AG08395 (cell line): ENCODE measurements around the gene KLF3.
A peak's percentile ranks its signal among the peaks of the same experiment; 100 is the strongest.
"Not testable (repeated sequence)": the region's sequence is repeated elsewhere in the genome, so short reads cannot be mapped to it uniquely, and the experiment has no call there.

Experiments used
- DNase-seq: peaks from one replicate; pipeline ENCODE4 v3.0.0; 2012; ENCODE audit warnings: mixed read lengths, low spot score

Gene KLF3

DNA sequence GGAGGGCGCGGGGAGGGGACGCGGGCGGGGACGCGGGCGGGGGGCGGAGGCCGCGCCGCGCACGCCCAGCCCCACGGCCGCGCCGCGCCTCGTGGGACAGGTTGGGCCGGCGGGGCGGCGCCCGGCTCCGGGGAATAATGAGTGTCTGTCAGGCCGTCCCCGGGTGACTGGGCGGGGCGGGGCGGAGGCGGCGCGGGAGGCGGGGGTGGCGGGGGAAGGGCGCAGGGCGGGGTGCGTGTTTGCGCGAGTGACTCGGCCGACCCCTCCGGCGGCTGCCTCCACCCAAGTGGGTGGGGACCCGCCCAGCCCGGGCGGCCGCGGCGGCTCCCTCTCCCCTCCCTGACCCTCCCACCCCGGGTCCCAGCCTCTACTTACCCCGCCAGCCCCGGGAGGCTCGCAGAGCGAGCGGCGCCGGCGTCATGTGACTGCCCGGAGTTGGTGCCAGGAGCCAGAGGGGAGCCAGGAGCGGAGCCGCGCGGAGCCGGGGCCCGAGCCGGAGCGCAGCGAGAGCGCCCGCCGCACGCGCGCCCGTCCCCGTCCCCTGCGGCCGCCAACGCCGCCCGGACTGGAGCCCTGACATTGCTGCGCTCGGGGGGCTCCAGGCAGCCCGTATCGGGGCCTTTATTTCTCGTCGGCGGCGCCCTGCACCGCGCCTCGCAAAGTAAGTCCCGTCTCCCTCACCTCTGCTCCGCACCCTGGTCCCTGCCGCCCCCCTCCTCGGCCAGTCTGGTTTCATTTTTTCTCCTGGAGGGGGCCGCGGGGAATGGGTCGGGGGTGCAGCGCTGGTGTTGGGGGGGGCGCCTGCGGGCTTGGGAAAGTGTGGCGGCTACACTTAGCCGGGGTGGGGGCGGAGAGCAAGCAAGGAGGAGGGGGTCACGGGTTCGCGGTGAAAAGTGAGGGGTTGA is at the start of gene KLF3:
Gene KLF3 (plus strand): TSS at position 399 of the 905 bp plus-strand sequence. CDS start 16,427 bp downstream, outside the sequence.
- peak; percentile 93 for DNase-seq

DNA sequence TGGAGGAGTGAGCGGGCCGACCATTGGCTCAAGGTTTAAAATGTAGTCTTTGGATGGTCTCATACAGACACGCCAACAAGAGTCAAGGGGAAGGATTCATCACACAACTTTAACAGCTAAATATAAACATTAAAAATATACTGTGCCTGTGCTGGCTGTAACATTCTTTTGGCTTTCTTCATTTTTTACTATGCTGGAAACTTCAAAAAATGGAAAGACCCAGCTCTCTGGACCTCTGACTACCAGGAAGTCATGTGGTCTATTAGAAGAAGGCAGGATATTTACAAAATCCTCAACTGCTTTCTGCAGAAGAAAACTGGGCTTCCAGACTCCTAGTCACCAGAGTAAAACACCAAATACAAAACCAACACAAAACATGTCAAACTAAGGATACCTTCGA is 49.8 kb upstream of the KLF3 start:
- DNase-seq, result no peak

DNA sequence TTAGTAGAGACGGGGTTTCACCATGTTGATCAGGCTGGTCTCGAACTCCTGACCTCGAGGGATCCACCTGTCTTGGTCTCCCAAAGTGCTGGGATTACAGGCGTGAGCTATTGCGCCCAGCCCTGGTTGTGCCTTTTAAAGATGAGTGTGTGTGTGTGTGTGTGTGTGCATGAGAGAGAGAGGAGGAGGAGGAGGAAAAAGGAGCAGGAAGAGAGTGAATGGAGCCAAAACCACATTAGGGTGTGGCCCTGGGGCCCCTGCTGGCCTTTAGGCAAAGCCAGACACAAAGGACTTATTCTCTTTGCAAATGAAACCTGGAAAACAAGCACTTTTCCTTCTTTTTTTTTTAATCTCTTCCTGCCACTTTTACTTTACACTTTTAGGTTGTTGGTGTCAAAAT is 48.2 kb upstream of the KLF3 start:
- no peak for DNase-seq

DNA sequence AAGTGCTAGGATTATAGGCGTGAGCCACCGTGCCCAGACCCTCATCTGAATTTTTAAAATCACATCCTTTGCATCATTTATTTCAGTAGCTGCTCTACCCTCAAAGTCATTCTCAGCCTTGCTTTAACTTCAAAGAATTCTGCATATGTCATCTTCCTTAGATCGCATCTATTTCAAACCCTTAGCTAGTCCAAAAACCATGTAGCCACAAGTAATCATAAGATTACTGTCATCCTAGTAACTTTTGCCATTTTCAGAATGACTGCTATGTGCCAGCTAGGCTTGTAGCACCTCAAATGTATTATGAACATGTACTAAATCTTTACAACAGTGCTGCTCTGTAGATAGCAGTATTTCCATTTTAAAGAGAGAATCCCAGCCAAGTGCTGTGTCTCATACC is 45.5 kb upstream of the KLF3 start:
- no peak for DNase-seq

DNA sequence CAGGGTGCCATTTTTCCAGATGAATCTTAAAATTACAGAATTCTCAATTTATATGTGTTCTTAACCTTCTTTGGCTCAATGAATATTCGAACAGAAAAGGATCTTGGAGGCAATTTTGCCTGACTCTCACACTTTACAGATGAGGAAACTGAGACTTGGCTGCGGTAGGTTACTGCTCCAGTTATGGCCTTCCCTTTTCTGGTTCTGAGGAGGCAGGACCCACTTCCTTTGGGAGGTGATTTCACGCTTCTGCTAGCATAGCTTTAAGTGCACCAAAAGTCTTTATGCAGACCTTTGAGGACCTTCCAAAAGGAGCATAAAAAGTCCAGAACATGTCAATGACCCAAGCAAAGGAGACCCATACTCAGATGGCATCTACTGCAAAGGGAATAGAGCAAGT is 44.7 kb upstream of the KLF3 start:
- DNase-seq, result no peak

DNA sequence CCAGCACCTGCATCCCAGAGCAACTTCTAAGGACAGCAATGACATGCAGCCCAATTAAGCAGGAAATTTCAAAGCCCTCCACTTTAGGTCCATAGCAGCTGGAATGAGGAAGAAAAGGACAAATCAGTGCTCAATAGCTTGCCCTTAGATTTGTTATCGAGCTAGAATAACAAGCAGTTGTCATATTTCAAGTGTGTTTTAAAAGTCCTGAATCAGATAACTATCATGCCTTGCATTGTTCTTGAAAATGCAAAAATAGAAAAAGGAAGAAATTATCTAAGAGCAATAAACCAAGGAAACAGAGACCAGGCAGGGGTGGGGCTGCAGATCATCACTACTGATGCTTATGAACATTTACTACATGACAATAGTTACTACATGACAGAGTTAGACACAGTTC is 43.9 kb upstream of the KLF3 start:
- DNase-seq, result no peak

DNA sequence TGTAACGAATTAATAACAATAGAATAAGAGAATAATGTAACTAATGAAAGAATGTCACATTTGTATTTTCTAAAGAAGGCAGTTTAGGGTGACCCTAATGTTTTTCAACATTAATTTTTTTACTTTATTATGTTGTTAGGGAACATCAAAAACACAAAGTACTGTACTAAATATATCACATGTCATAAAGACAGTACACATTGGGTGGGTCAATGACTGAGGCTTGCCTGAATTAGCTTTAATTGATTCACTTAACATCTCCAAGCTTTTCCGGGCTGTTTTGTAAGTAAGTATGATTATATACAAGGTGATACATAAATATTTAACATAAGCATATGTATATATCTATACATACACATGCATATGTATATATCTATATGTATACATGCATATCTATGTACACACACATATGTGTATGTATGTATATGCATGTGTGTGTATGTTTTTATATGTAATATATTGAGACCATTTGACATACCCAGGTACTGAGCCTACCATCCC is 43.4 kb upstream of the KLF3 start:
- no peak for DNase-seq

DNA sequence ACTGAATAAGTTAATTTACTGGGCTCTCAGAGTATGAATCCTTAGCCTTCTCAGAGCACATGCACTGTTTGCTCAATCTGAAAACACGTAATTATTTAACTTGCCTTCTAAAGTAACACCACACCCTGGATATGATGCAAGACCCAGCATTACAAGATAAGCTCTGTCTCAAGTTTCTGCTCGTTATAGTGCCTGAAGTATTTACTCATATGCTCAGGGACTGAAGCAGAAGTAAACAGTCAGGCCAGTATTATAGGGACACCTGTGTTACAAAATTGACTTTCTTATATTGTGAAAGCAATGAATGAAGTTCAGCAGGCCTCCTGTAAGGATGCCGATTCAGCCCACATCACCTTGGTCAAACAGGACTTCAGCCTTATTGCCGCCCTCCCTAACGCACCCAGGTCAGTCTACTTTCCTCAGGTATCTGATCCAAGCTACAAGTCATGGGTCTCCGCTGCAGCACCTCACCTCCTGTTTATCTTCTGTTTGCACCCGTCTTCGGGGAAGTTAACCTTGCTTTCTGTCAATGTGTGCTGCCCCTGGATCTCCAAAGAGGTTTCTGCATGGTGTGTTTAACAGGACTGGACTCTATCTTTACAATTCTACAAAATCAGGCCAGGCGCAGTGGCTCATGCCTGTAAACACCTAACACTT is 42.8 kb upstream of the KLF3 start:
- DNase-seq, result peak; percentile 63

DNA sequence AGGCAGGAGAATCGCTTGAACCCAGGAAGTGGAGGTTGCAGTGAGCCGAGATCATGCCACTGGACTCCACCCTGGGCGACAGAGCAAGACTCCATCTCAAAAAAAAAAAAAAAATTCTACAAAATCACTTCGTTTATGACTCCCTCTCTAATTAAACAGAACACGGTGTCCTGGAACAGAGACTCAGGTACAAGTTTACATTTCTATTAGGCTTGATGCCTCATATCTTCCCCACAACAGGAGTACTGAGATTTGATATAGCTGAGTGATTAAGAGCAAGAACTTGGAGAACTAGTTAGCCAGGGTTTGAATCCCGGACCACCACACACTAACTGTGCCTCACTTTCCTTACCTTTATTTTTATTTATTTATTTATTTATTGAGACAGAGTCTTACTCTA is 42.2 kb upstream of the KLF3 start:
- DNase-seq, result no peak

DNA sequence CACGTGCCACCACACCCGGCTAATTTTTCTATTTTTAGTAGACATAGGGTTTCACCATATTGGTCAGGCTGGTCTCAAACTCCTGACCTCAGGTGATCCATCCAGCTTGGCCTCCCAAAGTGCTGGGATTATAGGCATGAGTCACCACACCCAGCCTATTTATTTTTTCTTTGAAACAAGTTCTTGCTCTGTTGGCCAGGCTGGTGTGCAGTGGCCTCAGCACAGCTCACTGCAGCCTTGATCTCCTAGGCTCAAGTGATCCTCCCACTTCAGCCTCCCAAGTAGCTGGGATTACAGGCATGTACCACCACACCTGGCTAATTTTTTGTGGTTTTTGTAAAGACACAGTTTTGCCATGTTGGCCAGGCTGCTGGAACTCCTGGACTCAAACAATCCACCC is 41.7 kb upstream of the KLF3 start:
- DNase-seq, result not testable (repeated sequence)

DNA sequence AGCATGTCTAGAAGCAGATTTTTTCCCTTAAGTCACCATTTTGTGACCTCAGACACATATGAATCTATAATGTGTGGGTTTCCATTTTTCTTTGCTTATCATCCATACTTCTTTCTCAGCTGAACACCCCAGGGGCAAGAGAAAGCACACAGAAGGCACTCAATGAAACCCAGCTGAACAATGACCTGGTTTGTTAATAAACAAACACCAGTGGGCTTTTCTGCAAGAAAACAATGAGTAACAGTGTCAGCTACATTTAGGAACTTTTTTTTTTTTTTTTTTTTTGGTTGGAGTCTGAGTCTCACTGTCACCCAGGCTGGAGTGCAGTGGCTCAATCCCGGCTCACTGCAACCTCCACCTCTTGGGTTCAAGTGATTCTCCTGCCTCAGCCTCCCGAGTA is 40.7 kb upstream of the KLF3 start:
- DNase-seq, result no peak

DNA sequence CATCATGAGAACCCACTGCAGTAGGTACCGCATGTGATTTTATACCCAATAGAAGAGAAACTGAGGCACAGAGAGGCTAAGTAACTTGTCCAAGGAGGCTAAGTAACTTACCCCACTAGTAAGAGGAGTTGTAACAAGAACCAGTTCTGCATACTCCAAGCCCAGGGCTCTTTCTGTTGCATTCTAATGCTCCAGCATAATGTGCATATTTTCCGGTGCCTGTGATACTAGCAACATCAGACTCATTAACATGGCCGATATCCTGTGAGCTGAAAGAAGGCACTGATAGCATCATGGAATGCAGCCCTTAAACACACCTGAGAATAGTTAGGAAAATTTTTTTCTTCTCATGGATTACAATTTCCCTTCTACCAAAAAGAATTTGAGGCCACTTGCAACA is 39.7 kb upstream of the KLF3 start:
- no peak for DNase-seq

DNA sequence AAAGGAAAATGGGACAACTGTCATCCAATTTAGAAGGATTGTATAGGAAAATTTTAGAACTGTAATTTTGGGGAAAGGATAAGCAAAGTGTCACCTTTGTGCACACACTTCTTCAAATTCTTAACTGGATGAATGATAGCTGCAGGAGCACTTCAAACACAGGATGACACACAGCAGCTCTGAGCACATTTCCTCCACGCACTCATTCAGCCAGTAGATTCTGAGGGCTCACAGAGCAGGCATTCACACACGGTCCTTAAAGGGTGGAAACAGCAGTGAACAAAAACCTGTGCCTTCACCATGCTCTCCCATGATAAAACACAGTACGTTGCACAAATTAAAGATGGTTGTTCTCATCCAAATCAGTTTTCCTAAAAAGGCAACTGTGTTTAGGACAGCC is 38.5 kb upstream of the KLF3 start:
- no peak for DNase-seq

DNA sequence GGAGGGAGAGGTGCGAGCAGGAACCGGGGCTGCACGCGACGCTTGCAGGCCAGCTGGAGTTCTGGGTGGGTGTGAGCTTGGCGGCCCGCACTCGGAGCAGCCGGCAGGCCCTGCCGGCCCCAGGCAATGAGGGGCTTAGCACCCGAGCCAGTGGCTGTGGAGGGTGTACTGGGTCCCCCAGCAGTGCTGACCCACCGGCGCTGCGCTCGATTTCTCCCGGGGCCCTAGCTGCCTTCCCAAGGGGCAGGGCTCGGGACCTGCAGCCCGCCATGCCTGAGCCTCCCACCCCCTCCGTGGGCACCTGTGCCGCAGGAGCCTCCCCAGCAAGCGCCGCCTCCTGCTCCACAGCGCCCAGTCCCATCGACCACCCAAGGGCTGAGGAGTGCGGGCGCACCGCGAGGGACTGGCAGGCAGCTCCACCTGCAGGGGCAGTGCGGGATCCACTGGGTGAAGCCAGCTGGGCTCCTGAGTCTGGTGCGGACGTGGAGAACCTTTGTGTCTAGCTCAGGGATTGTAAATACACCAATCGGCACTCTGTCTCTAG is 37.0 kb upstream of the KLF3 start:
- DNase-seq, result not testable (repeated sequence)

DNA sequence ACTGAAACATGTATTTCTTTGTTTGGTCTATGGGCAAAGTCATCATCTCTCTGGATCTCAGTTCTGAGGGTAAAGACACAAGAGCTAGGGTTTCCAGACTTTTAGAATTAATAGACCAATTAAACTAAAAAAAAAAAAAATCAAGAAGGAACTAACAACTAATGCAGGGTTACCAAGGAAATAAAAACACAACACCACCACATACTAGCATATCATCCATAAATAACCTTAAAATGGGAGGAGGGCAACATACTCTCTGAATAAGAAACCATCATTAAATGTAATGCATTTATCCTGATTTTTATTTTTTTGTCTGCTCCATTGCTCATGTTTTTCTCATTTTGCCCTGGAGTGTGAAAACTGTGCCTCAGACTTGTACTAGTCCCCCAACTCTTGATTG is 33.5 kb upstream of the KLF3 start:
- DNase-seq, result no peak

DNA sequence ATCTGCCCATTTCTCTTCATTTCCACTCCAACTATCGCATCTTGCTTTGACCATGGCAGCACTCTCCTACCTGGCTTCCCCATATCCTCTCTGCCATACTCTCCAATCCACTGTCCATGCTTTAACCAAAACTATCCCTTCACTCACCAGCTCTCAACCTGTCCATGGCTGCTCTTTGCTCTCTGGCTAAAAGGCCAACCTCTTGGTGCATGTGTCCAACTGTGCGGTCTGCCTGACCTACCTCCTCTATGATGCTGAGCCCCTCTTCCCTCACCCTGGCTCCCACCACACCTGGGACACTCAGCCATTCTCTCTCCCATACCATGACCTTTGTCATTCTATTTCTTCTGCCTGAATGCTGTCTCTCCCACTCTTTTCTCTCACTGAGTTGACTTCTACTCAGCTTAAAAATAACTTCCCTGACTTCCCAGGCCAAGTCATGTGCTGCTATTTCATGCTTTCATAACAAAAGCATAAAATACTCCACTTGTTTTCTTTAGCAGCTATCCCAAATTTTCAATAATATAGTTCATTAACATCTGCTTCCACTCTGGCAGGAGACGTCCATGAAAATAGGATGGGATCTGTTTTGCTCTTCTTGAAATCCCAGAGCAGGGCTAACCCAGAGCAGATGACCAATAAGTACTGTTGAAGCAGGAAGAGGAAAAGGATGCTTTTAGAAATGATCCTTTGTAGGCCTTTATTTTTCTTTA is 29.8 kb upstream of the KLF3 start:
- no peak for DNase-seq

DNA sequence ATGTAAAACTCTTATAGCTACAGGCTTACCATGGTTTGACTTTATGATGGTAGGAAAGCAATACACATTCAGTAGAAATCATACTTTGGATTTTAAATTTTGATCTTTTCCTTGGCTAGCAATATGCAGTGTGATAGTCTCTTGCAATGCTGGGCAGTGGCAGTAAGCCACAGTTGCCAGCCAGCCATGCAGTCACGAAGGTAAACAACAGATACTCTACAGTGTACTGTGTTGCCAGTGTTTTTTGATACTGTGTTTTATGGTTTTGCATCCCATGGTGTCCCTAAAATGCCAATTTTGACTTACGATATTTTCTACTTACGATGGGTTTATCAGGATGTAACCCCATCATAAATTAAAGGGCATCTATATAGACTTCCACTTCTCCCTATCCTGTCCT is 24.8 kb upstream of the KLF3 start:
- no peak for DNase-seq

DNA sequence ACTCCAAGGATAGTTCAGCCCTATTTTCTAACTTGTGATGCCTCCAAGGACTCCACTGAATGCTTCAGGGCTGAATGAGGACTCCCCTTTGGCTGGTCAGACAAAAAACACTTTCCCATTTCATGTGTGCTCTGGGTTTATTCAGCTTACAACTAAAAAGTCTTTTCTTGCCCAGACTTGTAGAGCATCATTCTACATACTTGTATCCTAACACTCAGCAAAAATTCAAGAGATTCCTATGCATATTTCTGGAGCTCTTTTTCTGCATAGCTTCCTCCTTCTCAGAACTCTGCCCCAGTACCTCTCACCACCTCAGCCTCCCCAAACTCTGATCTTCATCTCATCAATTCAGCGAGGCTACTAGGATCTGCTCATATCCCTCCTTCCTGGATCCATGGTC is 22.2 kb upstream of the KLF3 start:
- no peak for DNase-seq

DNA sequence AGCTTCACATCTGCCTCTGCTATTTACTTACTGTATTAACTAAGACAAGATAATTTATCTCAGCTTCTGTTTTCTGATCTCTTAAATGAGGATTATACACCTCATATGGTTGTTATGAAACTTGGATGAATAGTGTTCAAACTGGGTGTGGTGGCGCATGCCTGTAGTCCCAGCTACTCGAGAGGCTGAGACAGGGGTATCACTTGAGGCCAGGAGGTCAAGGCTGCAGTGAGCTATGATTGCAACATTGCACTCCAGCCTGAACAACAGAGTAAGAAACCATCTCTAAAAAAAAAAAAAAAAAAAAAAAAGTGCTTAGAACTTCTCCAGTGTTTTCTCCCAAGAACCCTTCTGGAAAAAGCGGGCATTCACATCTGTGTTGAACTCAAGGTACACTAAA is 19.8 kb upstream of the KLF3 start:
- DNase-seq, result no peak

DNA sequence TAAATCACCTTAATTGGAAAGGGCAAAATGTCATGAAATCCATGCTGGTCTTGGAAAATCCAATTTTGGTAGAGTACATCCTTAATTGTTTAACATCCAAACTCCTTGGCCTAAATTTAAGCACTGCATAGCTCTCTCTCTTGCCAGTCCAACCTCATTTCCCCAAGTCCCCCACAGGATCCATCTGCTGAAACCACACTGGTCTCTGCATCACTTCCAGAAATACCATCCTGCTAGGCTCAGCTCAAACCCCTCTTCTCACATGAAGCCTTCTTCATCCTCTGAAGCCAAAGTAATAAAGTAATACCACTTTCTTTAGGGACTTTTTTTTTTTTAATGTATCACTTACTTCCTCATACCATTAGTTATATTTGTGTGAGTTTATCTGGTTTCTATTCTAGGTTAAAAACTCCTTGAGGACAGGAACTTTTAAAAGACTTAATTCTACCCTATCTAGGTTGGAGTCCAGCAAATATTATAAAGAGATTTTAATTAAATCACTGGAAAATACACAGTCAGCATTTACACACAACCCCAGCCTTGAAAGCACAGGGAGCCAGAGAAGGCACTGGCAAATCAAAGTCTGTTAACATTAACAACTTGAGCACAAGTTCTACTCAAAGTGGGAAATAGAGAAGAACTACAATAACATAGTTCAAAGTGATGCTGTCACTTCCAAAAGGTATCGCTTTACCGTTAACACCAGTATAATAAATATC is 16.7 kb upstream of the KLF3 start:
- DNase-seq, result no peak

DNA sequence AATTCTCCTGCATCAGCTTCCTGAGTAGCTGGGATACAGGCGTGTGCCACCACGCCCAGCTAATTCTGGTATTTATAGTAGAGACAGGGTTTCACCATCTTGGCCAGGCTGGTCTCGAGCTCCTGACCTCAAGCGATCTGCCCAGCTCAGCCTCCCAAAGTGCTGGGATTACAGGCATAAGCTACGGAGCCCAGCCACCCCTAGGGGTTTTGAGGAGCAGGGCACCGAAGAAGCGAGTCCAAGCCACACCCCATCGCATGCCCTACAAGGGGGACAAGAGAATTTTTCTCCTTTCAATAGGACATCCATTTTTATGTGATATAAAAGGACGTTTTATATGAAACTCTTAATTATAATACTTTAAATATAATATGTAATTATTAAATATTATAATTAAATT is 13.9 kb upstream of the KLF3 start:
- DNase-seq, result no peak

DNA sequence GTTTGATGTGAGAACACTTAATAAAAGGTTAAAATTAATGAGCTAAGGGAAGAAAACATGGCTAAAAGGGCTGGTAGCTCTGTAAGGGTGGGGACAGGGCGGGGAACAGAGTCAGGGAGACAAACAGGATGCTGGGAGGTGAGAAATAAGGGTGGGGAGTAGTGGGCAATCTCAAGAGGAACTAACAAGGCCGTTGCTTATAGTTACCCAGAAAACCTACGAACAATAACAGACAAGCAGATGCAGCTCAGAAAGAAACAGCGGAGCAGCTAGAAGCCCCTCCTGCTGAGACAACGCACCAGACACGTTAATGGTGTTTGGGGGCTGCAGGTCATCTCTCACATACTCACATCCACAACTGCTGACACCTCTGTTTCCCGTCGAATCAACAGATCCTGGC is 9.7 kb upstream of the KLF3 start:
- no peak for DNase-seq
